GM18517 (cell line): ENCODE results near the gene EYA2.

ENCODE experiments used
- ATAC-seq: cut with Tn5 transposase; IDR thresholded peaks from one replicate; pipeline ENCODE4 v1.9.1; 2021; ENCODE audit warnings: mild to moderate bottlenecking, moderate library complexity; ENCODE audit not compliant: unreplicated experiment

EYA2 gene

GRCh38 chr20:47237715-47238114 is 343.1 kb downstream of the EYA2 start:
- ATAC-seq = no peak
